GM23338 (cell line): ENCODE results near the gene TAF10. TPM values are rescaled to one million over a fixed set of nuclear protein-coding genes. Genes with fewer than 3 reads are reported as not detected.

Source experiments
- ATAC-seq: fragments of 200-7000 bp; cut with Tn5 transposase; 3 replicates; pipeline ENCODE4 v1.9.1; 2020
- DNase-seq: peaks from one replicate; pipeline ENCODE4 v3.0.0-alpha.2; 2015; ENCODE audit warnings: low spot score
- H2AFZ ChIP-seq: fragments of 200-600 bp; sonication (generic); 2 replicates; pipeline ENCODE4 v1.8.0; 2016; ENCODE audit warnings: antibody characterized with exemption, mild to moderate bottlenecking, moderate library complexity
- H3F3A ChIP-seq: fragments of 200-600 bp; sonication (generic); replicated peaks from 2 replicates; pipeline ENCODE4 v1.8.0; 2017; ENCODE audit warnings: antibody characterized with exemption, mixed run types, low read depth
- H3K27ac ChIP-seq: fragments of 200-600 bp; sonication (generic); 2 replicates; pipeline ENCODE4 v1.6.1; 2016; ENCODE audit warnings: low read depth
- H3K27me3 ChIP-seq: fragments of 200-600 bp; sonication (generic); 2 replicates; pipeline ENCODE4 v1.8.0; 2016; ENCODE audit warnings: mild to moderate bottlenecking, mixed run types, moderate library complexity; ENCODE audit not compliant: insufficient read depth
- H3K36me3 ChIP-seq: fragments of 200-600 bp; sonication (generic); 2 replicates; pipeline ENCODE4 v1.8.0; 2016; ENCODE audit warnings: mild to moderate bottlenecking; ENCODE audit not compliant: insufficient read depth
- H3K4me1 ChIP-seq: fragments of 200-600 bp; sonication (generic); 2 replicates; pipeline ENCODE4 v1.8.0; 2016; ENCODE audit warnings: mild to moderate bottlenecking, moderate library complexity; ENCODE audit not compliant: insufficient read depth
- H3K4me2 ChIP-seq: fragments of 200-600 bp; sonication (generic); 2 replicates; pipeline ENCODE4 v1.7.1; 2017; ENCODE audit warnings: mixed run types
- H3K4me3 ChIP-seq: fragments of 200-600 bp; sonication (generic); 2 replicates; pipeline ENCODE4 v1.6.1; 2016; ENCODE audit warnings: mixed run types
- H3K79me2 ChIP-seq: fragments of 200-600 bp; sonication (generic); replicated peaks from 2 replicates; pipeline ENCODE4 v1.8.0; 2017; ENCODE audit warnings: mild to moderate bottlenecking; ENCODE audit not compliant: insufficient read depth
- H3K9me2 ChIP-seq: fragments of 200-600 bp; sonication (generic); 2 replicates; pipeline ENCODE4 v1.8.0; 2017; ENCODE audit not compliant: insufficient read depth
- H4K20me1 ChIP-seq: fragments of 200-600 bp; sonication (generic); replicated peaks from 2 replicates; pipeline ENCODE4 v1.8.0; 2017; ENCODE audit warnings: mild to moderate bottlenecking; ENCODE audit not compliant: insufficient read depth
- H3K27ac Mint-ChIP-seq: 2 replicates; pipeline ENCODE4 v1.8.0; 2020; ENCODE audit warnings: inconsistent platforms, mild to moderate bottlenecking, moderate library complexity, mixed read lengths
- H3K27me3 Mint-ChIP-seq: 3 replicates; pipeline ENCODE4 v1.8.0; 2022; ENCODE audit warnings: low read depth, mild to moderate bottlenecking, moderate library complexity, mixed read lengths, inconsistent platforms; ENCODE audit not compliant: insufficient read depth, poor library complexity
- H3K36me3 Mint-ChIP-seq: 3 replicates; pipeline ENCODE4 v1.8.0; 2021; ENCODE audit warnings: low read depth, mild to moderate bottlenecking, inconsistent platforms, moderate library complexity, mixed read lengths
- H3K4me1 Mint-ChIP-seq: 3 replicates; pipeline ENCODE4 v1.8.0; 2020; ENCODE audit warnings: mild to moderate bottlenecking, inconsistent platforms, mixed read lengths
- H3K4me3 Mint-ChIP-seq: 3 replicates; pipeline ENCODE4 v1.8.0; 2021; ENCODE audit warnings: moderate library complexity, mild to moderate bottlenecking, inconsistent platforms, mixed read lengths
- H3K9me3 Mint-ChIP-seq: 3 replicates; pipeline ENCODE4 v1.8.0; 2020; ENCODE audit warnings: moderate library complexity, mild to moderate bottlenecking, inconsistent platforms, mixed read lengths
- CREB1 ChIP-seq: fragments of 250-450 bp; sonication (Bioruptor Pico); IDR thresholded peaks from 2 replicates; pipeline ENCODE4 v1.5.0; 2020; ENCODE audit warnings: low read depth, mild to moderate bottlenecking, moderate library complexity
- CTCF ChIP-seq, 2 experiments: fragments of 200-600 bp in 1 of 2; sonication (generic) in 1 of 2; conservative IDR thresholded peaks; 2 replicates each; pipeline versions ENCODE4 v1.5.1 to v1.6.1; 2016 to 2017; ENCODE audit warnings: antibody characterized with exemption in 2 of 2, low read depth in 2 of 2, mild to moderate bottlenecking in 2 of 2, moderate library complexity in 1 of 2
- EZH2phosphoT487 ChIP-seq: fragments of 200-600 bp; sonication (generic); IDR thresholded peaks from one replicate; pipeline ENCODE4 v1.8.1; 2018; ENCODE audit warnings: antibody characterized with exemption; ENCODE audit not compliant: unreplicated experiment
- NANOG ChIP-seq: IDR thresholded peaks from 2 replicates; pipeline ENCODE4 v1.6.1; 2016; ENCODE audit warnings: antibody characterized with exemption, borderline replicate concordance
- POLR2AphosphoS5 ChIP-seq: IDR thresholded peaks from 2 replicates; pipeline ENCODE4 v1.6.1; 2016; ENCODE audit warnings: antibody characterized with exemption, low read depth
- REST ChIP-seq: IDR thresholded peaks from one replicate; pipeline ENCODE4 v1.6.1; 2018; ENCODE audit warnings: antibody characterized with exemption; ENCODE audit not compliant: unreplicated experiment
- STAT1 ChIP-seq: IDR thresholded peaks from one replicate; pipeline ENCODE4 v1.6.1; 2016; ENCODE audit warnings: antibody characterized with exemption; ENCODE audit not compliant: unreplicated experiment
- ZNF114 ChIP-seq: fragments of 250-450 bp; sonication (Bioruptor Pico); IDR thresholded peaks from 2 replicates; pipeline ENCODE4 v1.5.0; 2020; ENCODE audit warnings: mild to moderate bottlenecking, moderate library complexity
- polyA plus RNA-seq: library from polyadenylated mRNA; unstranded; fragments of >200 nt; fragmentation: Nextera tagmentation; extraction: Ambion mirVana; gene quantifications from 2 replicates; pipeline ENCODE4 v1.2.1, GENCODE V29; 2016
- total RNA-seq: library from RNA; depleted of rRNA; stranded (reverse); fragments of >200 nt; shearing (Covaris generic); gene quantifications from 2 replicates; pipeline ENCODE4 v1.2.3, GENCODE V29; 2014
- TF ChIP-seq, protein P1 (sequence below): IDR thresholded peaks from 2 replicates; pipeline ENCODE4 v1.6.1; 2016; ENCODE audit warnings: antibody characterized with exemption

Gene TAF10
- total and polyA plus RNA-seq, 2 experiments from 2014 or later = 108 to 253 TPM

GRCh38 chr11:6625832-6626420, 13.9 kb upstream of the TAF10 start:
- DNase-seq = no peak
- Mint-ChIP-seq H3K9me3 (no peaks in the 10 kb centered on the region; the same call in 2 of the 3 replicates), H3K27me3 (peaks cover 26% of the 10 kb centered on the region), H3K27ac (no peak overlapping the region), H3K36me3 (peaks cover 13% of the 10 kb centered on the region), H3K4me1 (peaks cover 9% of the 10 kb centered on the region), H3K4me3 (no peak overlapping the region)
- Histone ChIP-seq H3K27ac (no peak overlapping the region), H3K4me1 (no peaks in the 10 kb centered on the region; the same call in 1 of the 2 replicates), H3K36me3 (no peaks in the 10 kb centered on the region), H3K4me3 (no peak overlapping the region), H3K27me3 (peaks cover 28% of the 10 kb centered on the region), H3F3A (no peaks in the 10 kb centered on the region; the same call in 1 of the 2 replicates), H3K4me2 (no peak overlapping the region), H2AFZ (no peak overlapping the region), H4K20me1 (no peaks in the 10 kb centered on the region), H3K9me2 (no peaks in the 10 kb centered on the region), H3K79me2 (no peaks in the 10 kb centered on the region)
- no peak for TF ChIP-seq ZNF114 (CRISPR knock-in tag)
- no peak for TF ChIP-seq NANOG
- TF ChIP-seq REST = no peak
- TF ChIP-seq POLR2AphosphoS5 = no peak
- TF ChIP-seq CTCF (conservative IDR thresholded peaks at IDR 0.05; ENCODE audit: low read depth in 2 of 2) = no peak
- TF ChIP-seq, protein P1, sequence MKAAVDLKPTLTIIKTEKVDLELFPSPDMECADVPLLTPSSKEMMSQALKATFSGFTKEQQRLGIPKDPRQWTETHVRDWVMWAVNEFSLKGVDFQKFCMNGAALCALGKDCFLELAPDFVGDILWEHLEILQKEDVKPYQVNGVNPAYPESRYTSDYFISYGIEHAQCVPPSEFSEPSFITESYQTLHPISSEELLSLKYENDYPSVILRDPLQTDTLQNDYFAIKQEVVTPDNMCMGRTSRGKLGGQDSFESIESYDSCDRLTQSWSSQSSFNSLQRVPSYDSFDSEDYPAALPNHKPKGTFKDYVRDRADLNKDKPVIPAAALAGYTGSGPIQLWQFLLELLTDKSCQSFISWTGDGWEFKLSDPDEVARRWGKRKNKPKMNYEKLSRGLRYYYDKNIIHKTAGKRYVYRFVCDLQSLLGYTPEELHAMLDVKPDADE = no peak
- TF ChIP-seq CREB1 (CRISPR knock-in tag) = no peak
- no peak for TF ChIP-seq EZH2phosphoT487
- no peak for TF ChIP-seq STAT1
- no peak for ATAC-seq
